ENCODE results near the gene PALLD. TPM values are rescaled to one million over a fixed set of nuclear protein-coding genes. Genes with fewer than 3 reads are reported as not detected.

PALLD gene
- total and polyA plus RNA-seq, 2 of the 13 experiments (the other 11 are each of a cell fraction or from before 2014, with no cell fraction given): 0.50 to 1.5 TPM

DNA sequence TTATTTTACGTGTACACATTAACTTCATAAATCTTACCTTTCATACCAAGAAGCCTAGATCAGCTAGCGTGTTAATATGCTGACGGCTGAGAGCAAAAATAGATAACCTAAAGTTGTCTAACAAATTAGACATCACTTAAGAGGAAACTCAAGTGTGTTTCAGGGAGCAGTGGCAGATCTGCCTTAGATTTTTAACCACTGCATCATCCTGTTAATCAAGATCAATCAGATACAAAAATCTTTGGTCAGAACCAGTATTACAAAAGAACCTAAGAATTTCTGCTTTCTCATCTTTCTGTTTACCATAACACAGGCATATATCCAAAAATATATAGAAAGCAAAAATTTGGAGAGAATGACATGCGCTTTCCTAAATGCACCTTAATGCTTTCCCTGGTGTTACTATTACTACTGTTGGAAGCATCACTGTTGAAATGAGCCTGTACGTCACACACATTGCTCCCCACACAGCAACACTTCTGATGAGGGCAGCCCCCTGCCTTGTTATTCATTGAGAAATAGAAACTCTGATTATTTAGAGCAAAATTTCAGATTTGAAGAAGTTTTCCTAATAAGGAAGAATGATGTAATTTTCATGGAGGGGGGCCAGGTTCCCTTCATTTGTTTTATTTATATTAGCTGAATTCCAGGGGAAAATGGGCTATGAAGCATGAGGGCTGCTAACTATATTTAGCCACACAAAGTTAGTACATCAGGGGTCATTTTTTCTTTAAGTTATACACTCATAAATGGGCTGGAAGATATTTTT, 360.9 kb downstream of the PALLD start:
- WGBS (ENCODE audit: low lambda C conversion rate): 94% methylated on average over 5 of the region's 5 CpGs
- Histone ChIP-seq H3K36me3 (replicated peaks in 1 of 2; ENCODE audit: control insufficient read depth in 1 of 2, insufficient read depth in 2 of 2, low read length in 2 of 2) (no peaks in the 10 kb centered on the region), H3K9me3 (ENCODE audit: low read length) (no peaks in the 10 kb centered on the region), H3K9ac (ENCODE audit: insufficient read depth, low read depth, low read length) (no peak overlapping the region), H3K4me1 (ENCODE audit: insufficient read depth, low read length) (no peaks in the 10 kb centered on the region), H3K27ac (ENCODE audit: extremely low read length, insufficient read depth, low read length) (no peak overlapping the region), H3K79me2 (ENCODE audit: insufficient read depth, low read length) (no peaks in the 10 kb centered on the region), H3K4me2 (ENCODE audit: low read depth, low read length) (no peak overlapping the region), H4K20me1 (ENCODE audit: insufficient read depth, low read length) (no peaks in the 10 kb centered on the region), H2AFZ (ENCODE audit: low read length) (no peak overlapping the region), H3K4me3 (replicated peaks in 1 of 3; ENCODE audit: insufficient read depth in 1 of 3, low read depth in 2 of 3, low read length in 3 of 3) (no peak overlapping the region), H3K27me3 (ENCODE audit: control insufficient read depth in 1 of 2, insufficient read depth in 2 of 2, low read length in 2 of 2) (no peaks in the 10 kb centered on the region)
- ChIA-PET CTCF (ENCODE audit: low intra/inter-chr PET ratio, low total read pairs) (no interaction called here), POLR2A (no interaction called here)
- FAIRE-seq (no peak), ATAC-seq (no peak), DNase-seq (ENCODE audit: low spot score) (no peak)
- intact Hi-C loops (cut with micrococcal nuclease; ENCODE audit: unreplicated experiment) (no loop called here), in situ Hi-C loops (cut with HindIII; ENCODE audit: extremely low pct_ligation_motif_present, low pct_unique_long_range_greater_than_20kb) (no loop called here)
- BruUV-seq (replicated peaks): no TSS peak
- TF ChIP-seq ZNF468 (CRISPR knock-in tag; IDR thresholded peaks at IDR 0.05) (no peak), ZNF3 (CRISPR knock-in tag; IDR thresholded peaks at IDR 0.05) (no peak), ZNF12 (CRISPR knock-in tag; IDR thresholded peaks at IDR 0.05) (no peak), RBM39 (IDR thresholded peaks at IDR 0.05; ENCODE audit: low read depth, low read length, poor library complexity, severe bottlenecking) (no peak), KLF16 (CRISPR knock-in tag; IDR thresholded peaks at IDR 0.05) (no peak)

DNA sequence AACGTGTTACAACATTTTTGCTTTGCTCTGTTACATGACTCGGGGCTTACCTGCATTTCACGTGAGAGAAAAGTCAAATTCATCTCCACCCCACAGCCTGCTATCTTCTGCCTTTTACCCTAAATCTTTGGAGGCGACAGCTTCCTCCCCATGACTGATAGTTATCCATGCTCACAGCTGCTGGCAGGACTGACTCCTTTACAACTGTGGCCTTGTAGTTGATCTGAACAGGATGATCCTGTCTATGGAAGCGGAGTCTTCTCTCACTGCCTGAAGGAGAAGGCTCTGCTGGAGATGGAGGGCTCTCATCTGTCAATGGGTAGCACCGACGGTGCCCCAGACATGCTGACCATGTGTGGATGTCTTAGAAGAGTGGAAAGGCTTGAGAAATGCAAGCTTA, 362.2 kb downstream of the PALLD start:
- no peaks in the 10 kb centered on the region for H3K9me3 ChIP-seq (ENCODE audit: low read length)
- ChIA-PET POLR2A (no interaction called here), CTCF (ENCODE audit: low intra/inter-chr PET ratio, low total read pairs) (no interaction called here)
- TF ChIP-seq NR2F2 (IDR thresholded peaks at IDR 0.05; ENCODE audit: borderline replicate concordance, low read depth) (no peak), ZNF788 (CRISPR knock-in tag; IDR thresholded peaks at IDR 0.05; ENCODE audit: borderline replicate concordance) (no peak), ZNF773 (CRISPR knock-in tag; IDR thresholded peaks at IDR 0.05; ENCODE audit: borderline replicate concordance) (no peak), TCF7L2 (IDR thresholded peaks at IDR 0.05; ENCODE audit: low read depth, low read length) (no peak), ZNF780A (CRISPR knock-in tag; IDR thresholded peaks at IDR 0.05) (no peak), ZNF232 (CRISPR knock-in tag; IDR thresholded peaks at IDR 0.05; ENCODE audit: borderline replicate concordance) (no peak)
- no peaks in the 10 kb centered on the region for H3K36me3 ChIP-seq (replicated peaks in 1 of 2; ENCODE audit: control insufficient read depth in 1 of 2, insufficient read depth in 2 of 2, low read length in 2 of 2)
- H3K4me2 ChIP-seq (ENCODE audit: low read depth, low read length): no peak overlapping the region
- H3K27ac ChIP-seq (ENCODE audit: extremely low read length, insufficient read depth, low read length): no peak overlapping the region
- no peak overlapping the region for H3K9ac ChIP-seq (ENCODE audit: insufficient read depth, low read depth, low read length)
- no peak overlapping the region for H2AFZ ChIP-seq (ENCODE audit: low read length)
- no TSS peak for BruUV-seq (replicated peaks)
- DNase-seq (ENCODE audit: low spot score) (no peak), ATAC-seq (no peak), FAIRE-seq (no peak)
- in situ Hi-C loops (cut with HindIII; ENCODE audit: extremely low pct_ligation_motif_present, low pct_unique_long_range_greater_than_20kb): no loop called here
- H3K4me3 ChIP-seq (replicated peaks in 1 of 3; ENCODE audit: insufficient read depth in 1 of 3, low read depth in 2 of 3, low read length in 3 of 3): no peak overlapping the region
- intact Hi-C loops (cut with micrococcal nuclease; ENCODE audit: unreplicated experiment): no loop called here
- no peaks in the 10 kb centered on the region for H3K79me2 ChIP-seq (ENCODE audit: insufficient read depth, low read length)
- WGBS (ENCODE audit: low lambda C conversion rate): 98% methylated on average over 7 of the region's 7 CpGs
- H3K27me3 ChIP-seq (ENCODE audit: control insufficient read depth in 1 of 2, insufficient read depth in 2 of 2, low read length in 2 of 2): no peaks in the 10 kb centered on the region
- H4K20me1 ChIP-seq (ENCODE audit: insufficient read depth, low read length): no peaks in the 10 kb centered on the region
- no peaks in the 10 kb centered on the region for H3K4me1 ChIP-seq (ENCODE audit: insufficient read depth, low read length)
